B cell (primary cell): ENCODE measurements around the gene RANBP3. TPM values are rescaled to one million over a fixed set of nuclear protein-coding genes. Genes with fewer than 3 reads are reported as not detected.

Source experiments
- ATAC-seq: fragments of 200-7000 bp; cut with Tn5 transposase; one replicate; pipeline ENCODE4 v1.10.0; 2021; ENCODE audit warnings: low read depth, mild to moderate bottlenecking, moderate number of reproducible peaks, moderate library complexity
- CTCF ChIA-PET: fragments of 350-600 bp; sonication (Branson Sonifier 250); formaldehyde crosslinking; loops from one replicate; lab custom pipeline; 2021; ENCODE audit warnings: antibody characterized with exemption, inconsistent platforms; lab: Charles Lee
- POLR2A ChIA-PET: fragments of 350-600 bp; sonication (Branson Sonifier 250); formaldehyde crosslinking; loops from one replicate; lab custom pipeline; 2021; ENCODE audit warnings: antibody characterized with exemption; lab: Charles Lee
- DNase-seq: peaks from one replicate; pipeline ENCODE4 v3.0.0; 2013
- H2AFZ ChIP-seq: 2 replicates; pipeline ENCODE4 v1.6.1; 2012; ENCODE audit warnings: mild to moderate bottlenecking, low read depth, low read length; ENCODE audit not compliant: insufficient read depth, poor library complexity, severe bottlenecking
- H3K27ac ChIP-seq, 2 donors: 1 replicate in 1 of 2; 2 replicates in 1 of 2; pipeline ENCODE4 v1.5.1; 2012 to 2013; ENCODE audit warnings: low read length in 2 of 2, mild to moderate bottlenecking in 2 of 2, moderate library complexity in 1 of 2
- H3K27me3 ChIP-seq, 4 experiments: fragments of 200-600 bp in 1 of 4; sonication (generic) in 1 of 4; replicated peaks in 1 of 4; 1 replicate in 2 of 4; 2 replicates in 2 of 4; pipeline versions ENCODE4 v1.6.1 to v1.7.0; 2013 to 2016; ENCODE audit warnings: low read length in 3 of 4, mild to moderate bottlenecking in 2 of 4, mixed read lengths in 1 of 4, moderate library complexity in 1 of 4; ENCODE audit not compliant: insufficient read depth in 4 of 4, control insufficient read depth in 3 of 4; ENCODE audit errors: control extremely low read depth in 1 of 4
- H3K36me3 ChIP-seq, 2 experiments: replicated peaks in 1 of 2; 1 replicate in 1 of 2; 2 replicates in 1 of 2; pipeline versions ENCODE4 v1.6.1 to v1.7.1; 2013; ENCODE audit warnings: low read length in 1 of 2; ENCODE audit not compliant: insufficient read depth in 2 of 2, control insufficient read depth in 1 of 2; ENCODE audit errors: control extremely low read depth in 1 of 2, extremely low read depth in 1 of 2
- H3K4me1 ChIP-seq, 2 donors: fragments of 200-600 bp in 1 of 2; sonication (generic) in 1 of 2; 1 replicate in 1 of 2; 2 replicates in 1 of 2; pipeline versions ENCODE4 v1.5.1 to v1.6.1; 2013 to 2017; ENCODE audit warnings: low read length in 2 of 2; ENCODE audit not compliant: control insufficient read depth in 2 of 2, insufficient read depth in 2 of 2
- H3K4me2 ChIP-seq: replicated peaks from 2 replicates; pipeline ENCODE3; 2012; ENCODE audit warnings: mild to moderate bottlenecking, low read depth, low read length; ENCODE audit not compliant: poor library complexity, severe bottlenecking
- H3K4me3 ChIP-seq, 5 experiments: fragments of 200-600 bp in 1 of 5; sonication (generic) in 1 of 5; 1 replicate in 3 of 5; 2 replicates in 2 of 5; pipeline versions ENCODE4 v1.5.1 to v1.7.0; 2011 to 2016; ENCODE audit warnings: low read length in 4 of 5, mild to moderate bottlenecking in 4 of 5, low read depth in 2 of 5, control low read depth in 1 of 5, moderate library complexity in 1 of 5; ENCODE audit not compliant: insufficient read depth in 1 of 5; ENCODE audit errors: control extremely low read depth in 1 of 5, extremely low read depth in 1 of 5
- H3K79me2 ChIP-seq: fragments of 200-600 bp; sonication (generic); one replicate; pipeline ENCODE4 v1.6.0; 2016; ENCODE audit warnings: low read length; ENCODE audit not compliant: control insufficient read depth, insufficient read depth
- H3K9ac ChIP-seq: fragments of 200-600 bp; sonication (generic); 2 replicates; pipeline ENCODE4 v1.6.1; 2017; ENCODE audit warnings: mild to moderate bottlenecking, low read length, moderate library complexity
- H3K9me3 ChIP-seq, 3 donors: one replicate each; pipeline versions ENCODE4 v1.6.1 to v1.7.1; 2013; ENCODE audit warnings: low read length in 2 of 3; ENCODE audit not compliant: control insufficient read depth in 2 of 3, insufficient read depth in 1 of 3; ENCODE audit errors: control extremely low read depth in 1 of 3
- H4K20me1 ChIP-seq: 2 replicates; pipeline ENCODE4 v1.6.0; 2012; ENCODE audit warnings: mild to moderate bottlenecking, low read length; ENCODE audit not compliant: insufficient read depth, control insufficient read depth, poor library complexity, severe bottlenecking
- H3K27ac Mint-ChIP-seq: one replicate; pipeline ENCODE4 v1.8.0; 2021; ENCODE audit warnings: mixed read lengths
- H3K27me3 Mint-ChIP-seq: one replicate; pipeline ENCODE4 v1.8.0; 2021; ENCODE audit warnings: mixed read lengths
- H3K4me1 Mint-ChIP-seq: one replicate; pipeline ENCODE4 v1.8.0; 2021; ENCODE audit warnings: mixed read lengths
- H3K4me3 Mint-ChIP-seq: one replicate; pipeline ENCODE4 v1.8.0; 2021; ENCODE audit warnings: mixed read lengths
- H3K9me3 Mint-ChIP-seq: one replicate; pipeline ENCODE4 v1.8.0; 2022; ENCODE audit warnings: mixed read lengths; ENCODE audit not compliant: insufficient read depth
- CTCF ChIP-seq: fragments of 200-600 bp; IDR thresholded peaks from one replicate; pipeline ENCODE4 v1.8.0; 2022; ENCODE audit warnings: antibody characterized with exemption, mild to moderate bottlenecking
- EZH2 ChIP-seq: IDR thresholded peaks from 2 replicates; pipeline ENCODE4 v1.6.1; 2012; ENCODE audit warnings: borderline replicate concordance, low read depth, mild to moderate bottlenecking, moderate library complexity, low read length; ENCODE audit not compliant: insufficient read depth, poor library complexity, severe bottlenecking
- WGBS: methylation state at CpG from one replicate; pipeline ENCODE4 v1.1.5; 2013; ENCODE audit warnings: missing lambda C conversion rate; ENCODE audit not compliant: insufficient coverage; 5-methylcytosine and 5-hydroxymethylcytosine counted together
- intact Hi-C: fragments of 100-400 bp; cut with micrococcal nuclease; formaldehyde crosslinking; loops from one replicate; pipeline ENCODE4 v1.10.0; 2022
- polyA plus RNA-seq: library from polyadenylated mRNA; depleted of rRNA; stranded (reverse); fragments of >200 nt; gene quantifications from 2 replicates; pipeline ENCODE4 v1.2.3, GENCODE V29; 2012
- total RNA-seq, 2 donors: library from RNA; stranded (reverse); fragments of 120-200 nt in 1 of 2; gene quantifications; 1 replicate in 1 of 2; 2 replicates in 1 of 2; pipeline versions ENCODE4 v1.2.3 to v1.2.4, GENCODE V29; 2013 to 2022

RANBP3 gene
- total and polyA plus RNA-seq, 2 donors (not counting 1 experiment from before 2014, with no cell fraction given): 86.7 to 91.7 TPM

- no peak overlapping the region for H3K4me2 ChIP-seq
- no peak overlapping the region for H3K27ac ChIP-seq
- no peak overlapping the region for H3K9ac ChIP-seq
- H2AFZ ChIP-seq: no peak overlapping the region
- H4K20me1 ChIP-seq: no peaks in the 10 kb centered on the region
- DNase-seq (no peak), ATAC-seq (no peak)
- H3K27me3 ChIP-seq: no peaks in the 10 kb centered on the region
- H3K4me3 ChIP-seq: no peak overlapping the region
- H3K9me3 ChIP-seq: no peaks in the 10 kb centered on the region
- H3K4me1 ChIP-seq: no peaks in the 10 kb centered on the region
- no peak overlapping the region for H3K27ac Mint-ChIP-seq
- intact Hi-C loops: no loop called here
- H3K27me3 Mint-ChIP-seq: no peaks in the 10 kb centered on the region
- no peaks in the 10 kb centered on the region for H3K36me3 ChIP-seq
- WGBS: 97% methylated on average over 12 of the region's 16 CpGs
- no peaks in the 10 kb centered on the region for H3K79me2 ChIP-seq
- ChIA-PET CTCF (no interaction called here), POLR2A (no interaction called here)
- TF ChIP-seq EZH2 (no peak), CTCF (no peak)
- H3K4me1 Mint-ChIP-seq: no peaks in the 10 kb centered on the region
- no peak overlapping the region for H3K4me3 Mint-ChIP-seq
- no peaks in the 10 kb centered on the region for H3K9me3 Mint-ChIP-seq
Measured at GRCh38 chr19:6010107-6010506, 32.2 kb upstream of the RANBP3 start.

GRCh38 chr19:6007866-6008265, 29.9 kb upstream of the RANBP3 start:
- WGBS: 96% methylated on average over 26 of the region's 26 CpGs
- no peak overlapping the region for H3K27ac ChIP-seq
- TF ChIP-seq EZH2: no peak
- no peak for TF ChIP-seq CTCF
- H4K20me1 ChIP-seq: no peaks in the 10 kb centered on the region
- no peaks in the 10 kb centered on the region for H3K79me2 ChIP-seq
- no peak overlapping the region for H3K27ac Mint-ChIP-seq
- no peak overlapping the region for H2AFZ ChIP-seq
- H3K4me1 Mint-ChIP-seq: no peaks in the 10 kb centered on the region
- ChIA-PET POLR2A (no interaction called here), CTCF (no interaction called here)
- intact Hi-C loops: no loop called here
- no peaks in the 10 kb centered on the region for H3K4me1 ChIP-seq
- no peaks in the 10 kb centered on the region for H3K36me3 ChIP-seq
- H3K4me2 ChIP-seq: no peak overlapping the region
- no peaks in the 10 kb centered on the region for H3K9me3 ChIP-seq
- H3K9ac ChIP-seq: no peak overlapping the region
- H3K9me3 Mint-ChIP-seq: no peaks in the 10 kb centered on the region
- DNase-seq (no peak), ATAC-seq (no peak)
- H3K4me3 Mint-ChIP-seq: no peak overlapping the region
- H3K27me3 ChIP-seq: no peaks in the 10 kb centered on the region
- no peak overlapping the region for H3K4me3 ChIP-seq
- H3K27me3 Mint-ChIP-seq: no peaks in the 10 kb centered on the region
